Measurements from ENCODE around the gene SHROOM3.

- no peak for TF ChIP-seq POLR2A (IDR thresholded peaks at IDR 0.05)
- TF ChIP-seq CTCF (IDR thresholded peaks at IDR 0.05): no peak
Observed at GRCh38 chr4:76753814-76754213, 318.8 kb downstream of the SHROOM3 start.

All from Peyer's patch (tissue), 4 donors.